Uterus (tissue), 2 donors: ENCODE results near the gene UST.

ENCODE experiments used
- POLR2A ChIP-seq, 2 donors: fragments of 450-650 bp; IDR thresholded peaks; one replicate each; pipeline ENCODE4 v1.6.1; 2016; ENCODE audit warnings: antibody characterized with exemption in 2 of 2, mild to moderate bottlenecking in 1 of 2, moderate library complexity in 1 of 2
- TF ChIP-seq, protein P1 (sequence below), 4 experiments: fragments of 200-600 bp in 2 of 4; fragments of 450-650 bp in 2 of 4; sonication (generic) in 2 of 4; IDR thresholded peaks; one replicate each; pipeline ENCODE4 v1.5.1; 2016 to 2019; ENCODE audit warnings: antibody characterized with exemption in 4 of 4, mild to moderate bottlenecking in 2 of 4, moderate library complexity in 1 of 4

DNA sequence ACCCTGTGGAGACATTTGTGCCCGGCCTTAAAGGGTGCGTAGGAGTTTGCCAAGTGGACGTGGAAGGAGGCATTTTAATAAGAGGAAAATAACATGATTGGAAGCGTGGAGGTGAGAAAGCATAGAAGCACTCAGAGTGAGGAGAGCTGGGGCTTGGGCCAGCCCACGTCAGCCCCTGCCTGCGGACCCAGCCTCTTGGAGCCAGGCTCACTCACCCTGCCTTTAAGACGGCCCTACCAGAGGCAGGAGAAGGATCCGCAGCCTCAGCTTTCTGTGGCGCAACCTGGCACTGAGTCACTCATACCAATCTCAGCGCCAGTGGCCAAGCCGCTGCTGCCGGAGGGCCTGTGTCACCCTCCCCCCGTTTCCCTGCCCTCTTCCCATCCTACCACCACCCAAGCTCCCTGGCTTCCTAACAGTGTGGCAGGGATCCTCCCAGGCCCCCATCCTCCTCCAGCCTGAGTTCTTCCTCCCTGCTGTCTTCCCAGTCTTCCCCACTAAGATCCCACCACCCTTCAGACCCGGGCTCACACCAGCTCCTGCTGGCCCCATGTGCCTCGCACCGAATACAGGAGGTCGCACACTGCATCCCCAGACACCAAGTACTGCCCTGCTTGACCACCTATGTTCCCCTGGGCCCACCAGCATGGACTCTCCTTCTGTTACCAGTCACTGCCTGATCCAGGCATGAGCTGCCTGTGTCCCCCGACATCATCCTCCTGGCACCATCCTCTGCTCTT is 285.2 kb downstream of the UST start:
- TF ChIP-seq, protein P1, sequence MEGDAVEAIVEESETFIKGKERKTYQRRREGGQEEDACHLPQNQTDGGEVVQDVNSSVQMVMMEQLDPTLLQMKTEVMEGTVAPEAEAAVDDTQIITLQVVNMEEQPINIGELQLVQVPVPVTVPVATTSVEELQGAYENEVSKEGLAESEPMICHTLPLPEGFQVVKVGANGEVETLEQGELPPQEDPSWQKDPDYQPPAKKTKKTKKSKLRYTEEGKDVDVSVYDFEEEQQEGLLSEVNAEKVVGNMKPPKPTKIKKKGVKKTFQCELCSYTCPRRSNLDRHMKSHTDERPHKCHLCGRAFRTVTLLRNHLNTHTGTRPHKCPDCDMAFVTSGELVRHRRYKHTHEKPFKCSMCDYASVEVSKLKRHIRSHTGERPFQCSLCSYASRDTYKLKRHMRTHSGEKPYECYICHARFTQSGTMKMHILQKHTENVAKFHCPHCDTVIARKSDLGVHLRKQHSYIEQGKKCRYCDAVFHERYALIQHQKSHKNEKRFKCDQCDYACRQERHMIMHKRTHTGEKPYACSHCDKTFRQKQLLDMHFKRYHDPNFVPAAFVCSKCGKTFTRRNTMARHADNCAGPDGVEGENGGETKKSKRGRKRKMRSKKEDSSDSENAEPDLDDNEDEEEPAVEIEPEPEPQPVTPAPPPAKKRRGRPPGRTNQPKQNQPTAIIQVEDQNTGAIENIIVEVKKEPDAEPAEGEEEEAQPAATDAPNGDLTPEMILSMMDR (IDR thresholded peaks at IDR 0.05), result no peak
- TF ChIP-seq POLR2A (IDR thresholded peaks at IDR 0.05), result no peak
